H1 (cell line): ENCODE results near the gene KCTD16. TPM values are rescaled to one million over a fixed set of nuclear protein-coding genes. Genes with fewer than 3 reads are reported as not detected.
A peak's percentile ranks its signal among the peaks of the same experiment; 100 is the strongest.

Experiments
- CTCF ChIA-PET: fragments of 300-600 bp; sonication (Branson Sonifier 250); formaldehyde crosslinking; loops from one replicate; lab custom pipeline; 2021; ENCODE audit not compliant: partially characterized antibody; lab: Charles Lee
- POLR2A ChIA-PET: fragments of 300-600 bp; sonication (Branson Sonifier 250); formaldehyde crosslinking; loops from one replicate; lab custom pipeline; 2021; ENCODE audit warnings: inconsistent platforms; ENCODE audit not compliant: partially characterized antibody; lab: Charles Lee
- DNase-seq, 2 experiments: peaks; one replicate each; pipeline versions ENCODE4 v3.0.0 to v3.0.0-alpha.2; 2010 to 2022; ENCODE audit warnings: low spot score in 2 of 2, low read depth in 1 of 2, mixed read lengths in 1 of 2
- FAIRE-seq: peaks from 2 replicates; lab custom pipeline; 2011; peaks lifted over from hg19 to GRCh38; lab: Jason Lieb, UNC
- H2AFZ ChIP-seq: 2 replicates; pipeline ENCODE4 v1.8.1; 2012; ENCODE audit warnings: low read length, inconsistent platforms
- H2AK5ac ChIP-seq: 2 replicates; pipeline ENCODE4 v1.6.1; 2013; ENCODE audit warnings: low read depth, low read length
- H2BK120ac ChIP-seq: replicated peaks from 2 replicates; pipeline ENCODE3; 2013; ENCODE audit warnings: low read depth, low read length, inconsistent platforms
- H2BK12ac ChIP-seq: 2 replicates; pipeline ENCODE4 v1.6.1; 2013; ENCODE audit warnings: low read depth, low read length
- H2BK15ac ChIP-seq: 2 replicates; pipeline ENCODE4 v1.6.1; 2013; ENCODE audit warnings: low read length
- H2BK20ac ChIP-seq: 2 replicates; pipeline ENCODE4 v1.6.1; 2013; ENCODE audit warnings: low read length
- H2BK5ac ChIP-seq: 2 replicates; pipeline ENCODE4 v1.6.1; 2013; ENCODE audit warnings: low read depth, low read length
- H3K14ac ChIP-seq: 2 replicates; pipeline ENCODE4 v1.6.1; 2013; ENCODE audit warnings: inconsistent platforms; ENCODE audit not compliant: insufficient read length
- H3K18ac ChIP-seq: 2 replicates; pipeline ENCODE4 v1.6.1; 2013; ENCODE audit warnings: low read length; ENCODE audit errors: extremely low read depth
- H3K23ac ChIP-seq: 2 replicates; pipeline ENCODE4 v1.6.1; 2013; ENCODE audit warnings: inconsistent platforms; ENCODE audit not compliant: insufficient read length
- H3K23me2 ChIP-seq: 2 replicates; pipeline ENCODE4 v1.6.1; 2013; ENCODE audit warnings: low read depth, low read length
- H3K27ac ChIP-seq: 2 replicates; pipeline ENCODE4 v1.6.1; 2011; ENCODE audit warnings: low read depth, low read length, inconsistent platforms
- H3K27me3 ChIP-seq, 4 experiments: replicated peaks in 1 of 4; 1 replicate in 1 of 4; 2 replicates in 3 of 4; pipeline versions ENCODE4 v1.6.1 to v1.8.1; 2011 to 2013; ENCODE audit warnings: low read length in 3 of 4, mild to moderate bottlenecking in 3 of 4, inconsistent platforms in 2 of 4, mixed read lengths in 2 of 4, moderate library complexity in 1 of 4; ENCODE audit not compliant: control insufficient read depth in 3 of 4, insufficient read depth in 3 of 4; ENCODE audit errors: extremely low read depth in 1 of 4
- H3K36me3 ChIP-seq, 4 experiments: 2 replicates each; pipeline versions ENCODE4 v1.6.1 to v1.8.1; 2011 to 2013; ENCODE audit warnings: mild to moderate bottlenecking in 4 of 4, low read length in 3 of 4, moderate library complexity in 2 of 4, control low read depth in 1 of 4, inconsistent platforms in 1 of 4; ENCODE audit not compliant: insufficient read depth in 4 of 4, control insufficient read depth in 2 of 4
- H3K4ac ChIP-seq: replicated peaks from 2 replicates; pipeline ENCODE3; 2013; ENCODE audit warnings: low read length, low read depth, mixed read lengths, inconsistent platforms; ENCODE audit not compliant: insufficient read length
- H3K4me1 ChIP-seq, 4 experiments: replicated peaks in 1 of 4; 1 replicate in 1 of 4; 2 replicates in 3 of 4; pipeline versions ENCODE4 v1.6.1 to v1.8.1; 2011 to 2013; ENCODE audit warnings: low read length in 3 of 4, inconsistent platforms in 2 of 4, mixed read lengths in 1 of 4; ENCODE audit not compliant: insufficient read depth in 4 of 4, control insufficient read depth in 3 of 4
- H3K4me2 ChIP-seq, 2 experiments: 2 replicates each; pipeline versions ENCODE4 v1.6.1 to v1.8.1; 2011 to 2013; ENCODE audit warnings: low read depth in 2 of 2, low read length in 2 of 2, control low read depth in 1 of 2, inconsistent platforms in 1 of 2, mild to moderate bottlenecking in 1 of 2; ENCODE audit not compliant: insufficient read depth in 1 of 2
- H3K4me3 ChIP-seq, 4 experiments: fragments of 200-600, 300-600 bp in 1 of 4; sonication (generic), shearing (Covaris generic), sonication (Bioruptor Twin) in 1 of 4; 2 replicates each; pipeline versions ENCODE4 v1.5.1 to v1.8.1; 2011 to 2016; ENCODE audit warnings: low read length in 4 of 4, low read depth in 3 of 4, control low read depth in 2 of 4, inconsistent platforms in 2 of 4, mild to moderate bottlenecking in 2 of 4, mixed read lengths in 1 of 4, moderate library complexity in 1 of 4; ENCODE audit not compliant: insufficient read depth in 2 of 4; ENCODE audit errors: extremely low read depth in 1 of 4
- H3K56ac ChIP-seq: replicated peaks from 2 replicates; pipeline ENCODE3; 2013; ENCODE audit warnings: low read depth, mild to moderate bottlenecking, mixed read lengths, low read length, inconsistent platforms; ENCODE audit not compliant: insufficient read length
- H3K79me1 ChIP-seq: 2 replicates; pipeline ENCODE4 v1.6.1; 2013; ENCODE audit warnings: low read depth, low read length, control low read depth
- H3K79me2 ChIP-seq, 2 experiments: 2 replicates each; pipeline versions ENCODE4 v1.6.1 to v1.8.1; 2012 to 2013; ENCODE audit warnings: low read length in 2 of 2, mild to moderate bottlenecking in 2 of 2, inconsistent platforms in 1 of 2; ENCODE audit not compliant: insufficient read depth in 2 of 2, control insufficient read depth in 1 of 2
- H3K9ac ChIP-seq, 4 experiments: replicated peaks in 1 of 4; 1 replicate in 1 of 4; 2 replicates in 3 of 4; pipeline versions ENCODE4 v1.6.1 to v1.8.1; 2011 to 2013; ENCODE audit warnings: low read depth in 3 of 4, low read length in 3 of 4, control low read depth in 2 of 4, mild to moderate bottlenecking in 2 of 4, moderate library complexity in 2 of 4, inconsistent platforms in 1 of 4; ENCODE audit errors: extremely low read depth in 1 of 4
- H3K9me3 ChIP-seq, 2 experiments: 2 replicates each; pipeline versions ENCODE4 v1.6.1 to v1.8.1; 2012 to 2013; ENCODE audit warnings: mild to moderate bottlenecking in 2 of 2, moderate library complexity in 2 of 2, control low read depth in 1 of 2, inconsistent platforms in 1 of 2, low read depth in 1 of 2, low read length in 1 of 2, mixed read lengths in 1 of 2; ENCODE audit not compliant: insufficient read depth in 2 of 2
- H4K20me1 ChIP-seq, 2 experiments: replicated peaks in 1 of 2; 2 replicates each; pipeline versions ENCODE3 to v1.8.1; 2011 to 2013; ENCODE audit warnings: inconsistent platforms in 2 of 2, low read length in 2 of 2, mild to moderate bottlenecking in 1 of 2; ENCODE audit not compliant: insufficient read depth in 2 of 2, control insufficient read depth in 1 of 2
- H4K5ac ChIP-seq: 2 replicates; pipeline ENCODE4 v1.6.1; 2013; ENCODE audit warnings: low read length, low read depth, mixed read lengths, inconsistent platforms; ENCODE audit not compliant: insufficient read length
- H4K8ac ChIP-seq: 2 replicates; pipeline ENCODE4 v1.8.0; 2013; ENCODE audit warnings: mild to moderate bottlenecking, moderate library complexity, low read length, inconsistent platforms; ENCODE audit not compliant: insufficient read depth; ENCODE audit errors: extremely low read depth
- H4K91ac ChIP-seq: replicated peaks from 2 replicates; pipeline ENCODE3; 2013; ENCODE audit warnings: low read length, mixed read lengths, inconsistent platforms; ENCODE audit not compliant: insufficient read length
- CEBPB ChIP-seq: IDR thresholded peaks from 2 replicates; pipeline ENCODE4 v1.6.1; 2012; ENCODE audit warnings: low read depth, low read length
- RNF2 ChIP-seq: fragments of 200-900, 300-1000 bp; sonication (generic); IDR thresholded peaks from 2 replicates; pipeline ENCODE4 v1.7.1; 2016; ENCODE audit warnings: borderline replicate concordance, low read depth, mild to moderate bottlenecking, antibody characterized with exemption, low read length; ENCODE audit not compliant: poor library complexity, severe bottlenecking; ENCODE audit errors: missing control alignments
- TEAD4 ChIP-seq: IDR thresholded peaks from 2 replicates; pipeline ENCODE4 v1.6.1; 2012; ENCODE audit warnings: low read depth, low read length, inconsistent platforms, mixed read lengths
- WGBS, 2 experiments: shearing (Covaris generic) in 1 of 2; methylation state at CpG; one replicate each; pipeline versions ENCODE4 v1.1.6 to v1.1.7; 2013 to 2015; ENCODE audit warnings: low lambda C conversion rate in 2 of 2, mixed read lengths in 2 of 2, inconsistent platforms in 1 of 2, low coverage in 1 of 2, missing lambda C conversion rate in 1 of 2; ENCODE audit not compliant: insufficient replicate concordance in 2 of 2, insufficient coverage in 1 of 2, insufficient read length in 1 of 2; ENCODE audit errors: extremely low coverage in 1 of 2, missing lambda C conversion rate in 1 of 2; 5-methylcytosine and 5-hydroxymethylcytosine counted together
- polyA plus RNA-seq, 7 experiments: library from polyadenylated mRNA; depleted of rRNA in 3 of 7; stranded (reverse) in 5 of 7; unstranded in 2 of 7; fragments of >200 nt in 5 of 7; fragments of 200-250 nt in 2 of 7; gene quantifications; 1 replicate in 5 of 7; 2 replicates in 1 of 7; 4 replicates in 1 of 7; pipeline versions ENCODE4 v1.2.1 to v1.2.3, GENCODE V29; 2011 to 2013; ENCODE audit warnings: missing spikeins in 2 of 7, mixed read lengths in 2 of 7
- total RNA-seq: library from RNA; stranded (reverse); fragmentation: NEBNext Ultra II Directional; extraction: Animal tissue kit (Norgen Biotek cat#: 25700); gene quantifications from 2 replicates; pipeline ENCODE4 v1.2.1, GENCODE V29; 2021
- TF ChIP-seq, protein P1 (sequence below): IDR thresholded peaks from 2 replicates; pipeline ENCODE4 v1.6.1; 2012; ENCODE audit warnings: inconsistent platforms

The KCTD16 gene
- total and polyA plus RNA-seq, 2 of the 8 experiments (the other 6 are each of a cell fraction or from before 2014, with no cell fraction given), result 0.03 to 0.24 TPM

DNA sequence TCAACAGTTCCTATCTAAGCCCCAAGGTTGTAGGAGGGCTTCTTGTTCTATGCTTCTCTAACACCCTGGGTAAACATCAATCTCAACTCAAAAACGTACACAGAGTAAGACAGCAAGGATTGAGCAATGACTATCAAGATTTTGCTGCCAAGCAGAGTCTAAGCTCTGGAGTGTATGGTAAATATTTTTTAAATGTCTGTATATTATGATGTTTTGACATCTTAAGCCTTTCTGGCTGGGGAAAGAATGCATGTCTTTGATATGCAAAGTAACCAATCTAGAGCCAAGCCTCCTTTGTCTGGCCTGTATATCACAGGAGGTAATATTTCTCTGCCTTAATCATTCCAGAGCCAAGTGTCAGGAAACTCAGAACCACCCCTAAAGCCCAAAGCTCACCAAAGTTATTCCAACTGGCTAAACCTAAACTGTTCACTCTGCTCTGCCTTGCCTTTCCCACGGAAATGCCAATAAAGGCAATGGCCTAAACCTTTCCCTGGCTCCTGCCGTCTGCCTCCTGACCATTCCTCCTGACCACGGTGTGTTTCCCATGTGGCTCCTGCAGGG, 45.4 kb upstream of the KCTD16 start:
- Histone ChIP-seq H3K4ac (no peak overlapping the region), H2AK5ac (no peak overlapping the region), H4K20me1 (no peaks in the 10 kb centered on the region), H4K8ac (no peak overlapping the region), H3K9ac (no peak overlapping the region), H2AFZ (peak overlapping the region; percentile 41; the same call in 1 of the 2 replicates), H3K14ac (no peak overlapping the region), H3K27me3 (no peaks in the 10 kb centered on the region), H2BK15ac (no peak overlapping the region), H2BK20ac (no peak overlapping the region), H3K23me2 (no peaks in the 10 kb centered on the region), H2BK120ac (no peak overlapping the region), H3K4me2 (no peak overlapping the region; a peak in 1 of 4 replicates), H3K56ac (no peak overlapping the region), H3K27ac (no peak overlapping the region), H2BK5ac (no peak overlapping the region), H3K9me3 (no peaks in the 10 kb centered on the region), H3K23ac (no peak overlapping the region), H3K4me3 (no peak overlapping the region), H3K18ac (no peak overlapping the region), H3K79me2 (no peaks in the 10 kb centered on the region)
- CTCF ChIA-PET, result interaction anchor here (2.9 kb wide), 1 partner anchor 17 kb away, joined by 12 read pairs; no protein-coding TSS in a partner anchor
- TF ChIP-seq TEAD4 (no peak), CEBPB (0 out of 2 replicates have a peak, but pooled peaks have one; percentile 5), RNF2 (no peak)
- TF ChIP-seq, protein P1, sequence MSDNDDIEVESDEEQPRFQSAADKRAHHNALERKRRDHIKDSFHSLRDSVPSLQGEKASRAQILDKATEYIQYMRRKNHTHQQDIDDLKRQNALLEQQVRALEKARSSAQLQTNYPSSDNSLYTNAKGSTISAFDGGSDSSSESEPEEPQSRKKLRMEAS, result peak; percentile 39; the same call in 1 of the 2 replicates
- TF ChIP-seq, all 59 proteins: peak for 2
- DNase-seq (no peak), FAIRE-seq (no peak)
- Histone ChIP-seq H3K36me3 (no peaks in the 10 kb centered on the region), H4K91ac (no peak overlapping the region), H4K5ac (no peak overlapping the region), H3K4me1 (peaks cover 2 to 4% (median 3%) of the 10 kb centered on the region in 4 experiments; a peak in 3 of 7 replicates), H2BK12ac (0 out of 2 replicates have a peak overlapping the region, but pooled peaks have one; percentile 19), H3K79me1 (no peaks in the 10 kb centered on the region)
- WGBS, 2 experiments, result 77% methylated on average over 4 of the region's 4 CpGs; no CpG with 5 or more reads in 1 of the 2 experiments
- POLR2A ChIA-PET, result no interaction called here
